Measurements from ENCODE around the gene LETM1. TPM values are rescaled to one million over a fixed set of nuclear protein-coding genes. Genes with fewer than 3 reads are reported as not detected.

Gene LETM1
- total and polyA plus RNA-seq, 2 of the 13 experiments (the other 11 are each of a cell fraction or from before 2014, with no cell fraction given) = 9.7 to 41.6 TPM

DNA sequence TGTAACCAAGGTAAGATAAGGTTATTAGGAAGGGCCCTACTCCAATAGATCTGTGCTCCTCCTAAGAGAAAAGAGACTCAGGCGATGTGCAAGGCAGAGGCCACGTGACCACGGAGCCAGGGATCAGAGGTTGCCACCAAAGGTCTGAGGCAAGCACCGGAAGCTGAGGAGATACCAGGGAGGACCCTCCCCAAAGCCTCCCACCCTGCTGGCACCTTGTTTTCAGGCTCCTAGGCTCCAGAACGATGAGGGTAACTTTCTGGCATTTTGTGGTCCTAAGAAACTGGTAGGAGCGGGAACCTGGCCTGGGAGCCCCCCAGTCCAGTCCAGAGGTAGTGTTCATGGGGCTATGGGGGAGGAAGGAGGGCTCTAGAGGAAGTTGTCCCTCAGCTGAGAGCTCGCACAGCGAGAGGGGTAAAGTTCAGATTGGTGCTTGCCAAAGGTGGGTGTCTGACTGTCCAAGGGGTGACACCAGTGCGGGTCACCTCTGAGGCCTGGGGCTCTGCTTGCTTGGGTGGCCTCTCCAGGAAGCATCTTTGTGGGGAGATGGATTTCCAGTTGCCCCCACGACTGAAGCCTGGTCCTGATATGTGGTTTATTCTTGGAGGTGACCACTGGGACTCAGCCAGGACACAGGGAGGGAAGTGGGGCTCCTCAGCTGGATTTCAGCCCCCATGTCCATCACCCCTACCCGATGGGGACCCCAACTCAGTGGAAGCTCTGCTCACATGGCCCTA, 7.5 kb upstream of the LETM1 start (continued):
- TF ChIP-seq MBD4 (IDR thresholded peaks at IDR 0.05; ENCODE audit: borderline replicate concordance, low read length) (no peak), ZNF383 (CRISPR knock-in tag; IDR thresholded peaks at IDR 0.05; ENCODE audit: borderline replicate concordance) (no peak), ZSCAN21 (CRISPR knock-in tag; IDR thresholded peaks at IDR 0.05; ENCODE audit: borderline replicate concordance) (no peak), PAWR (CRISPR knock-in tag; IDR thresholded peaks at IDR 0.05; ENCODE audit: borderline replicate concordance) (no peak), ZNF326 (CRISPR knock-in tag; IDR thresholded peaks at IDR 0.05; ENCODE audit: borderline replicate concordance) (no peak; the same call in 1 of the 2 replicates), ZSCAN12 (CRISPR knock-in tag; IDR thresholded peaks at IDR 0.05) (no peak), NFATC3 (CRISPR knock-in tag; IDR thresholded peaks at IDR 0.05) (no peak), CENPX (CRISPR knock-in tag; IDR thresholded peaks at IDR 0.05) (no peak), ZBTB8A (CRISPR knock-in tag; IDR thresholded peaks at IDR 0.05; ENCODE audit: borderline replicate concordance, low read depth) (no peak), ERF (CRISPR knock-in tag; IDR thresholded peaks at IDR 0.05) (no peak), SNRNP70 (IDR thresholded peaks at IDR 0.05; ENCODE audit: low read depth, low read length) (no peak), MAFF (IDR thresholded peaks at IDR 0.05; ENCODE audit: low read depth, low read length) (no peak), ZNF143 (CRISPR knock-in tag; IDR thresholded peaks at IDR 0.05) (no peak), SOX6 (IDR thresholded peaks at IDR 0.05) (no peak), SOX6 (CRISPR knock-in tag; IDR thresholded peaks at IDR 0.05) (no peak)
- TF ChIP-seq, protein P1, sequence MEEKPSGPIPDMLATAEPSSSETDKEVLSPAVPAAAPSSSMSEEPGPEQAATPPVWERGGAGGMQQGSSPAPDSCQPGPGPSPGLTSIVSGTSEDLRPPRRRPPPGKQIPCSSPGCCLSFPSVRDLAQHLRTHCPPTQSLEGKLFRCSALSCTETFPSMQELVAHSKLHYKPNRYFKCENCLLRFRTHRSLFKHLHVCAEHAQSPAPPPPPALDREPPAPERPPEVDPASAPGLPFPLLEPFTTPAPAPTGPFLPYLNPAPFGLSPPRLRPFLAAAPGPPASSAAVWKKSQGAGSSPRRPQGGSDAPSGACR (CRISPR knock-in tag; IDR thresholded peaks at IDR 0.05) = no peak
- TF ChIP-seq, protein P2, sequence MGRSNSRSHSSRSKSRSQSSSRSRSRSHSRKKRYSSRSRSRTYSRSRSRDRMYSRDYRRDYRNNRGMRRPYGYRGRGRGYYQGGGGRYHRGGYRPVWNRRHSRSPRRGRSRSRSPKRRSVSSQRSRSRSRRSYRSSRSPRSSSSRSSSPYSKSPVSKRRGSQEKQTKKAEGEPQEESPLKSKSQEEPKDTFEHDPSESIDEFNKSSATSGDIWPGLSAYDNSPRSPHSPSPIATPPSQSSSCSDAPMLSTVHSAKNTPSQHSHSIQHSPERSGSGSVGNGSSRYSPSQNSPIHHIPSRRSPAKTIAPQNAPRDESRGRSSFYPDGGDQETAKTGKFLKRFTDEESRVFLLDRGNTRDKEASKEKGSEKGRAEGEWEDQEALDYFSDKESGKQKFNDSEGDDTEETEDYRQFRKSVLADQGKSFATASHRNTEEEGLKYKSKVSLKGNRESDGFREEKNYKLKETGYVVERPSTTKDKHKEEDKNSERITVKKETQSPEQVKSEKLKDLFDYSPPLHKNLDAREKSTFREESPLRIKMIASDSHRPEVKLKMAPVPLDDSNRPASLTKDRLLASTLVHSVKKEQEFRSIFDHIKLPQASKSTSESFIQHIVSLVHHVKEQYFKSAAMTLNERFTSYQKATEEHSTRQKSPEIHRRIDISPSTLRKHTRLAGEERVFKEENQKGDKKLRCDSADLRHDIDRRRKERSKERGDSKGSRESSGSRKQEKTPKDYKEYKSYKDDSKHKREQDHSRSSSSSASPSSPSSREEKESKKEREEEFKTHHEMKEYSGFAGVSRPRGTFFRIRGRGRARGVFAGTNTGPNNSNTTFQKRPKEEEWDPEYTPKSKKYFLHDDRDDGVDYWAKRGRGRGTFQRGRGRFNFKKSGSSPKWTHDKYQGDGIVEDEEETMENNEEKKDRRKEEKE (IDR thresholded peaks at IDR 0.05) = no peak
- TF ChIP-seq, protein P3, sequence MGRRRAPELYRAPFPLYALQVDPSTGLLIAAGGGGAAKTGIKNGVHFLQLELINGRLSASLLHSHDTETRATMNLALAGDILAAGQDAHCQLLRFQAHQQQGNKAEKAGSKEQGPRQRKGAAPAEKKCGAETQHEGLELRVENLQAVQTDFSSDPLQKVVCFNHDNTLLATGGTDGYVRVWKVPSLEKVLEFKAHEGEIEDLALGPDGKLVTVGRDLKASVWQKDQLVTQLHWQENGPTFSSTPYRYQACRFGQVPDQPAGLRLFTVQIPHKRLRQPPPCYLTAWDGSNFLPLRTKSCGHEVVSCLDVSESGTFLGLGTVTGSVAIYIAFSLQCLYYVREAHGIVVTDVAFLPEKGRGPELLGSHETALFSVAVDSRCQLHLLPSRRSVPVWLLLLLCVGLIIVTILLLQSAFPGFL (CRISPR knock-in tag; IDR thresholded peaks at IDR 0.05) = no peak
- TF ChIP-seq, protein P4, sequence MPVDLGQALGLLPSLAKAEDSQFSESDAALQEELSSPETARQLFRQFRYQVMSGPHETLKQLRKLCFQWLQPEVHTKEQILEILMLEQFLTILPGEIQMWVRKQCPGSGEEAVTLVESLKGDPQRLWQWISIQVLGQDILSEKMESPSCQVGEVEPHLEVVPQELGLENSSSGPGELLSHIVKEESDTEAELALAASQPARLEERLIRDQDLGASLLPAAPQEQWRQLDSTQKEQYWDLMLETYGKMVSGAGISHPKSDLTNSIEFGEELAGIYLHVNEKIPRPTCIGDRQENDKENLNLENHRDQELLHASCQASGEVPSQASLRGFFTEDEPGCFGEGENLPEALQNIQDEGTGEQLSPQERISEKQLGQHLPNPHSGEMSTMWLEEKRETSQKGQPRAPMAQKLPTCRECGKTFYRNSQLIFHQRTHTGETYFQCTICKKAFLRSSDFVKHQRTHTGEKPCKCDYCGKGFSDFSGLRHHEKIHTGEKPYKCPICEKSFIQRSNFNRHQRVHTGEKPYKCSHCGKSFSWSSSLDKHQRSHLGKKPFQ (CRISPR knock-in tag; IDR thresholded peaks at IDR 0.05; ENCODE audit: insufficient replicate concordance) = no peak
- TF ChIP-seq, protein P5, sequence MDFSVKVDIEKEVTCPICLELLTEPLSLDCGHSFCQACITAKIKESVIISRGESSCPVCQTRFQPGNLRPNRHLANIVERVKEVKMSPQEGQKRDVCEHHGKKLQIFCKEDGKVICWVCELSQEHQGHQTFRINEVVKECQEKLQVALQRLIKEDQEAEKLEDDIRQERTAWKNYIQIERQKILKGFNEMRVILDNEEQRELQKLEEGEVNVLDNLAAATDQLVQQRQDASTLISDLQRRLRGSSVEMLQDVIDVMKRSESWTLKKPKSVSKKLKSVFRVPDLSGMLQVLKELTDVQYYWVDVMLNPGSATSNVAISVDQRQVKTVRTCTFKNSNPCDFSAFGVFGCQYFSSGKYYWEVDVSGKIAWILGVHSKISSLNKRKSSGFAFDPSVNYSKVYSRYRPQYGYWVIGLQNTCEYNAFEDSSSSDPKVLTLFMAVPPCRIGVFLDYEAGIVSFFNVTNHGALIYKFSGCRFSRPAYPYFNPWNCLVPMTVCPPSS (IDR thresholded peaks at IDR 0.05) = no peak
- TF ChIP-seq, protein P6, sequence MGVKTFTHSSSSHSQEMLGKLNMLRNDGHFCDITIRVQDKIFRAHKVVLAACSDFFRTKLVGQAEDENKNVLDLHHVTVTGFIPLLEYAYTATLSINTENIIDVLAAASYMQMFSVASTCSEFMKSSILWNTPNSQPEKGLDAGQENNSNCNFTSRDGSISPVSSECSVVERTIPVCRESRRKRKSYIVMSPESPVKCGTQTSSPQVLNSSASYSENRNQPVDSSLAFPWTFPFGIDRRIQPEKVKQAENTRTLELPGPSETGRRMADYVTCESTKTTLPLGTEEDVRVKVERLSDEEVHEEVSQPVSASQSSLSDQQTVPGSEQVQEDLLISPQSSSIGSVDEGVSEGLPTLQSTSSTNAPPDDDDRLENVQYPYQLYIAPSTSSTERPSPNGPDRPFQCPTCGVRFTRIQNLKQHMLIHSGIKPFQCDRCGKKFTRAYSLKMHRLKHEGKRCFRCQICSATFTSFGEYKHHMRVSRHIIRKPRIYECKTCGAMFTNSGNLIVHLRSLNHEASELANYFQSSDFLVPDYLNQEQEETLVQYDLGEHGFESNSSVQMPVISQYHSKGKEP (CRISPR knock-in tag; IDR thresholded peaks at IDR 0.05) = no peak
